HCT116 (cell line): ENCODE results near the gene TCERG1L. TPM values are rescaled to one million over a fixed set of nuclear protein-coding genes. Genes with fewer than 3 reads are reported as not detected.

Experiments
- ATAC-seq: fragments of 200-7000 bp; cut with Tn5 transposase; 2 replicates; pipeline ENCODE4 v1.9.1; 2020; ENCODE audit warnings: mild to moderate bottlenecking, moderate library complexity
- BruUV-seq: library from RNA; stranded (reverse); fragments of 400-500 nt; replicated peaks from 2 replicates; lab custom pipeline; 2021; lab: Mats Ljungman, UMichigan
- CTCF ChIA-PET: fragments of 300-600 bp; sonication (Branson Sonifier 250); formaldehyde crosslinking; loops from one replicate; lab custom pipeline; 2021; ENCODE audit warnings: antibody characterized with exemption; lab: Charles Lee
- POLR2A ChIA-PET: fragments of 300-600, 350-600 bp; sonication (Branson Sonifier 250); formaldehyde crosslinking; loops from one replicate; lab custom pipeline; 2021; ENCODE audit warnings: antibody characterized with exemption; lab: Charles Lee
- RAD21 ChIA-PET, 2 experiments: fragments of 300-600 bp; sonication (Branson Sonifier 250); formaldehyde crosslinking; loops; one replicate each; lab custom pipeline; 2023; ENCODE audit warnings: low total read pairs in 2 of 2; ENCODE audit not compliant: uncharacterized antibody in 2 of 2, unreplicated experiment in 2 of 2, low non-redundant PET in 1 of 2; lab: Charles Lee
- DNase-seq: peaks from one replicate; pipeline ENCODE4 v3.0.0-alpha.2; 2010; ENCODE audit warnings: low read depth, low spot score
- H2AFZ ChIP-seq: fragments of 200-600 bp; shearing (Covaris generic), sonication (generic); 2 replicates; pipeline ENCODE4 v1.6.1; 2017; ENCODE audit warnings: low read depth, mixed run types, mixed read lengths, antibody characterized with exemption, low read length; ENCODE audit not compliant: poor library complexity, severe bottlenecking
- H3K27ac ChIP-seq: 2 replicates; pipeline ENCODE4 v1.5.1; 2012; ENCODE audit warnings: low read depth, low read length
- H3K27me3 ChIP-seq: fragments of 200-600 bp; sonication (generic); 2 replicates; pipeline ENCODE4 v1.6.1; 2016; ENCODE audit warnings: mixed run types, low read length, mixed read lengths; ENCODE audit not compliant: insufficient read depth
- H3K36me3 ChIP-seq, 2 experiments: fragments of 200-500 bp in 1 of 2; fragments of 200-600 bp in 1 of 2; sonication (Bioruptor generic) in 1 of 2; sonication (generic) in 1 of 2; 2 replicates each; pipeline versions ENCODE4 v1.5.1 to v1.6.1; 2014 to 2016; ENCODE audit warnings: low read length in 2 of 2, inconsistent platforms in 1 of 2, mixed read lengths in 1 of 2, mixed run types in 1 of 2; ENCODE audit not compliant: insufficient read depth in 2 of 2, control insufficient read depth in 1 of 2
- H3K4me1 ChIP-seq, 2 experiments: fragments of 200-600 bp in 1 of 2; sonication (generic) in 1 of 2; 2 replicates each; pipeline versions ENCODE4 v1.5.1 to v1.6.1; 2012 to 2017; ENCODE audit warnings: low read length in 2 of 2, inconsistent platforms in 1 of 2, mild to moderate bottlenecking in 1 of 2, mixed read lengths in 1 of 2, mixed run types in 1 of 2, moderate library complexity in 1 of 2; ENCODE audit not compliant: insufficient read depth in 2 of 2, control insufficient read depth in 1 of 2
- H3K4me2 ChIP-seq: fragments of 200-600 bp; sonication (generic); 2 replicates; pipeline ENCODE4 v1.6.1; 2017; ENCODE audit warnings: mixed run types, low read length, mixed read lengths
- H3K4me3 ChIP-seq, 2 experiments: fragments of 200-600 bp in 1 of 2; sonication (generic) in 1 of 2; replicated peaks in 1 of 2; 2 replicates each; pipeline ENCODE4 v1.5.1; 2011 to 2016; ENCODE audit warnings: low read length in 2 of 2, control low read depth in 1 of 2, low read depth in 1 of 2, mild to moderate bottlenecking in 1 of 2, mixed read lengths in 1 of 2, mixed run types in 1 of 2
- H3K79me2 ChIP-seq: fragments of 200-600 bp; sonication (generic); 2 replicates; pipeline ENCODE4 v1.6.1; 2017; ENCODE audit warnings: mild to moderate bottlenecking, mixed run types, low read length, moderate library complexity, mixed read lengths; ENCODE audit not compliant: insufficient read depth
- H3K9ac ChIP-seq: fragments of 200-600 bp; sonication (generic); 2 replicates; pipeline ENCODE4 v1.6.1; 2016; ENCODE audit warnings: low read length, mixed read lengths
- H3K9me2 ChIP-seq: fragments of 200-600 bp; sonication (generic), shearing (Covaris generic); 2 replicates; pipeline ENCODE4 v1.6.1; 2017; ENCODE audit warnings: mixed run types, mild to moderate bottlenecking, moderate library complexity; ENCODE audit not compliant: insufficient read depth
- H3K9me3 ChIP-seq, 2 experiments: fragments of 200-500 bp in 1 of 2; fragments of 200-600 bp in 1 of 2; sonication (Bioruptor generic) in 1 of 2; sonication (generic) in 1 of 2; 2 replicates each; pipeline ENCODE4 v1.6.1; 2014 to 2017; ENCODE audit warnings: low read length in 2 of 2, mixed read lengths in 2 of 2, inconsistent platforms in 1 of 2, low read depth in 1 of 2, mild to moderate bottlenecking in 1 of 2, mixed run types in 1 of 2, moderate library complexity in 1 of 2; ENCODE audit not compliant: control insufficient read depth in 1 of 2, insufficient read depth in 1 of 2
- H4K20me1 ChIP-seq: fragments of 200-600 bp; sonication (generic), shearing (Covaris generic); 2 replicates; pipeline ENCODE4 v1.6.1; 2017; ENCODE audit warnings: mixed run types, mild to moderate bottlenecking, moderate library complexity; ENCODE audit not compliant: insufficient read depth
- CBX3 ChIP-seq: IDR thresholded peaks from 2 replicates; pipeline ENCODE4 v1.6.1; 2012; ENCODE audit warnings: low read depth
- ELF1 ChIP-seq: IDR thresholded peaks from 2 replicates; pipeline ENCODE4 v1.6.1; 2012; ENCODE audit warnings: low read depth, borderline replicate concordance
- EZH2 ChIP-seq: fragments of 200-600 bp; sonication (generic); IDR thresholded peaks from 2 replicates; pipeline ENCODE4 v1.6.1; 2017; ENCODE audit warnings: antibody characterized with exemption, mixed run types
- POLR2A ChIP-seq: IDR thresholded peaks from 2 replicates; pipeline ENCODE4 v1.7.0; 2011; ENCODE audit warnings: borderline replicate concordance; ENCODE audit not compliant: insufficient read depth, insufficient read length; ENCODE audit errors: extremely low read depth
- POLR2AphosphoS5 ChIP-seq: IDR thresholded peaks from 2 replicates; pipeline ENCODE4 v1.6.1; 2011; ENCODE audit warnings: mild to moderate bottlenecking, low read depth, low read length, moderate library complexity
- SIN3A ChIP-seq: IDR thresholded peaks from 2 replicates; pipeline ENCODE4 v1.6.1; 2012; ENCODE audit warnings: low read depth
- SRF ChIP-seq: IDR thresholded peaks from 2 replicates; pipeline ENCODE4 v1.6.1; 2012; ENCODE audit warnings: low read depth
- YY1 ChIP-seq: IDR thresholded peaks from 2 replicates; pipeline ENCODE4 v1.6.1; 2011; ENCODE audit warnings: low read length, low read depth, moderate library complexity, mild to moderate bottlenecking; ENCODE audit not compliant: insufficient replicate concordance; ENCODE audit errors: extremely low read depth
- ZFX ChIP-seq: fragments of 450-650 bp; IDR thresholded peaks from 2 replicates; pipeline ENCODE4 v1.6.1; 2017
- intact Hi-C: fragments of 100-400 bp; cut with micrococcal nuclease; formaldehyde crosslinking; loops from 2 replicates; pipeline ENCODE4 v1.10.0; 2022
- total RNA-seq: library from RNA; stranded (reverse); gene quantifications from one replicate; pipeline ENCODE4 v1.2.1, GENCODE V29; 2021; ENCODE audit not compliant: unreplicated experiment
- TF ChIP-seq, protein P1 (sequence below): IDR thresholded peaks from 2 replicates; pipeline ENCODE4 v1.6.1; 2011; ENCODE audit warnings: mild to moderate bottlenecking, low read length, moderate library complexity; ENCODE audit not compliant: insufficient replicate concordance; ENCODE audit errors: extremely low read depth

TCERG1L gene
- total RNA-seq, 1 experiment from 2014 or later: not detected

DNA sequence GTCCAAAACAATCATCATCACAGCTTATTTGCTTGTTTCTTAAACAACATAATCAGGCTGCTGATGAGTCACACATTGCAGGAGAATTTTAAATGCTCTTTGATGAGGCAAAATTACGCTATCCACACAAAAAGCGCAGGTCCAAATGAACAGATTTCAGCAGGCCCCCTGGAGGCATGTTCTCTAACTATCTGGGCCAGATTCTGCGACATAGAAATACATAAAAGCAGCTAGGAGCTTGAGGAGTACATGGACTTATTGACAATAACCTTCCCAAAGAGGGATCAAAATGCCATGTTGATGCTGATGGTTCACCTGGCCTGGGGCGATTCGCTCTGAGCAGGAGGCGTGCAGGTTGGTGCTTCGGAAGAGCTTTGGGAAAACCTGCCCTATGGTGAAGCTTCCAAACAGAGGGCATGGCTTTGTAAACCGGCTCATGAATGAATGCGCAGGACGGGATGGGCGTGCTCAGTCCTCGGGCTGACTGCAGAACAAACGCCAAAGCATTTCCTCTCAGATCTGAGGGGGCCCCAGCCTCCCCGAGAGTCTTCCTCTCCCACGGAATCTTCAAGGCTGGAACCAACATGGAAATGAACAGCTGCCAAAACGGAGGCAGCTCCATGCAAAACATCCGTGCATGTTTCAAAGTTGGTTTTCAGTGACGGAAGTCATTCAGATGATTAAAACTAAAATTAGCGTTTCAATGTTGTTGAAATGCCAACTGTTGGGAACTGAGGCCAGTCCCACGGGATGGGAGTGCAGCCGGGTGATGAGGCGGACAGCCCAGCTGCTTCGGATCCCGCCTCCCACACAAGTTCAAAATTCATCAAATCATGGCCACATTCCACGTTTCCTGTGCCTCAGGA, 179.6 kb downstream of the TCERG1L start (continued):
- TF ChIP-seq, protein P1, sequence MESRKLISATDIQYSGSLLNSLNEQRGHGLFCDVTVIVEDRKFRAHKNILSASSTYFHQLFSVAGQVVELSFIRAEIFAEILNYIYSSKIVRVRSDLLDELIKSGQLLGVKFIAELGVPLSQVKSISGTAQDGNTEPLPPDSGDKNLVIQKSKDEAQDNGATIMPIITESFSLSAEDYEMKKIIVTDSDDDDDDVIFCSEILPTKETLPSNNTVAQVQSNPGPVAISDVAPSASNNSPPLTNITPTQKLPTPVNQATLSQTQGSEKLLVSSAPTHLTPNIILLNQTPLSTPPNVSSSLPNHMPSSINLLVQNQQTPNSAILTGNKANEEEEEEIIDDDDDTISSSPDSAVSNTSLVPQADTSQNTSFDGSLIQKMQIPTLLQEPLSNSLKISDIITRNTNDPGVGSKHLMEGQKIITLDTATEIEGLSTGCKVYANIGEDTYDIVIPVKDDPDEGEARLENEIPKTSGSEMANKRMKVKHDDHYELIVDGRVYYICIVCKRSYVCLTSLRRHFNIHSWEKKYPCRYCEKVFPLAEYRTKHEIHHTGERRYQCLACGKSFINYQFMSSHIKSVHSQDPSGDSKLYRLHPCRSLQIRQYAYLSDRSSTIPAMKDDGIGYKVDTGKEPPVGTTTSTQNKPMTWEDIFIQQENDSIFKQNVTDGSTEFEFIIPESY: no peak
- no peak for TF ChIP-seq EZH2
- TF ChIP-seq ZFX: no peak
- no peak for TF ChIP-seq POLR2A

GRCh38 chr10:131130025-131130424, 181.5 kb downstream of the TCERG1L start:
- Histone ChIP-seq H2AFZ (no peak overlapping the region), H3K36me3 (no peaks in the 10 kb centered on the region), H3K9me2 (no peaks in the 10 kb centered on the region), H3K27ac (no peak overlapping the region), H3K9me3 (no peaks in the 10 kb centered on the region), H3K4me2 (no peak overlapping the region), H3K27me3 (no peaks in the 10 kb centered on the region), H3K79me2 (no peaks in the 10 kb centered on the region), H3K4me3 (no peak overlapping the region), H3K4me1 (no peaks in the 10 kb centered on the region), H4K20me1 (no peaks in the 10 kb centered on the region), H3K9ac (no peak overlapping the region)
- no peak for DNase-seq
- no peak for ATAC-seq
- intact Hi-C loops: no loop called here
- ChIA-PET POLR2A (no interaction called here), RAD21 (no interaction called here), CTCF (no interaction called here)
- no TSS peak for BruUV-seq
- TF ChIP-seq ZFX (no peak), YY1 (no peak), POLR2AphosphoS5 (no peak), ELF1 (no peak), SIN3A (no peak), SRF (no peak), CBX3 (no peak)
